Fibroblast of upper back skin (primary cell): ENCODE measurements around the gene RMND5A.

Experiments
- DNase-seq: peaks from one replicate; pipeline ENCODE4 v3.0.0-alpha.2; 2013

The RMND5A gene

DNA sequence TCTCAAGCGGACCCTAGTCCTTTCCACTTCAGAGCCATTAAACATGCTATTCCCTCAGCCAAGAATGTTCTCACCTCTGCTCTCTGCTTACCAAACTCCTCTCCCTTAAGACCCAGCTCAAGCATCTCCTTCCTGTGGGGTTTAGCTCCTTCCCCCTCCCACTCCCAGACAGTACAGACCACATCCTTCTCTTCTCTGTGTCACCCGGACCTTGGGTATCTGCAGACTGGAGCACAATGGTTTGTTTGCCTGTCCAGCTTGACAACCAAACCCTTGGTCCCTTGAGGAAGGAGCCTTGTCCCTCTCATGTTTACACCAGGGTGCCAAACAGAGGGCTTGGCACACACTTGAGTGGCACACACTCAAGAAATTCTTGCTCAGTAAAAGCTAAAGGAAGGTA lies 74.8 kb downstream of the RMND5A start:
- DNase-seq = no peak

DNA sequence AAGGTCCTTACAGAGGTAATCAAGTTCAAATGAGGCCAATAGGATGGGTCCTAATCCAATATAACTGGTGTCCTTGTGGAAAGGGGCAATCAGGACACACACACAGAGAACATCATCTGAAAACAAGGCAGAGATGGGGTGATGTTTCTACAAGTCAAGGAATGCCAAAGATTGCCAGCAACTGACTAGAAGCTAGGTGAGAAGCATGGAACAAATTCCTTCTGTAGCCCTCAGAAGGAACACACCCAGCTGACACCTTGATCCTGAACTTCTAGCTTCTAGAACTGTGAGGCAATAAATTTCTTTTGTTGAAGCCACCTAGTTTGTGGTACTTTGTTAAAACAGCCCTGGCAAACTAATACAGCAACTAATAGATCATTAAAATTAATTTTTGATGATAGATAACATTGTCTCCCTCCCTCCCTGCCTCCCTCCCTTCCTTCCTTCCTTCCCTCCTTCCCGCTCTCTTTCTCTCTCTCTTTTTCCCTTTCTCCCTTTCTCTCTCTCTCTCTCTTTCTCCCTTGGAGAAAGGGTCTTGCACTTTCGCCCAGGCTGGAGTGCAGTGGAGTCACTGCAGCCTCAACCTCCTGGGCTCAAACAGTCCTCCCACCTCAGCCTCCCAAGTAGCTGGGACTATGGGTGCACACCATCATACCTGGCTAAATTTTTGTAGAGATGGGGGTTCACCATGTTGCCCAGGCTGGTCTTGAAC lies 80.9 kb downstream of the RMND5A start:
- no peak for DNase-seq

DNA sequence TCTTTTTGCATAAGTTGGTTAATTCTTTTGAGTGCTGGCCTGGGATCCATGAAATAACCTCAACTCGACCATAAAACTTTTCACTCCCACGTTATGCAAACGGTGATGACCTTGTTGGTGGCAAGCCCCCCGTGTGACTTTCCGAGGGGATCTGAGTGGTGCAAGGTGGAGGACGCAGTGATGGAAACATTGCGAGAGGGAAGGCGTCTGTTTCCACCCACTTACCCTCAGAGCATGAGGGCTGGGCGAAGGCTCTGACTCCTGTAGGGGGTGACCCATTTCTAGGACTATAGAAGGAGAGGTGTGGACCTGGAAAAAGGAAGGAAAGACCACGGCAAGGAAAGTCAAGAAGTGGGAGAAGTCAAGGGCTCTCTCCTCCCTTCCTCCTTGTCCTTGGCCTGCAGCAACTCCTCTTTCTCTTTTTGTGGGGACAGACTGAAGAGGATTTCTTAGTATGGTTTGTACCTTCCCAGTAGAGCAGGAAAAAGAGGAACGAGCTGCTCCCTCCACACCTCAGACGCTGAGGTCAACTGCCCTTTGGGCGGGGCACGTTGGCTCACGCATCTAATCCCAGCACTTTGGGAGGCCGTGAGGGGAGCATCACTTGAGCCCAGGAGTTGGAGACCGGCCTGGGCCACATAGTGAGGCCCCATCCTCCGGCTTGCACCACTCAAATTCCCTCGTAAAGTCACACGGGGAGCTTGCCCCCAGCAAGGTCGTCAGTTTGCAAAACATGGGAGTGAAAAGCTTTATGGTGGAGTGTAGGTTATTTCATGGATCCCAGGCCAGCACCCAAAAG lies 86.2 kb downstream of the RMND5A start:
- no peak for DNase-seq

DNA sequence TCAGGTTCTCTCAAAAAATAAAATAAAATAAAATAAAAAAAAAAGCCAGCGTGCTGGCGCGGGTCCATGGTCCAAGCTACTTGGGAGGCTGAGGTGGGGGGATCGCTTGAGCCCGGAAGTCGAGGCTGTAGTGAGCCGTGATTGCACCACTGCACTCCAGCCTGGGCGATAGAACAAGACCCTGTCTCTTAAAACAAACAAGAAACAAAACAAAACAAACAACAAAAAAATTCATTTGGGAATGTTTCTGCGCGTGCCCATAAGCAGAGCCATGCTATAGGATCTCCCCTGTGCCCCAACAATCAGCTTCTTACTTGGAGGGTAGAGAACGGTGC lies 87.0 kb downstream of the RMND5A start:
- no peak for DNase-seq

DNA sequence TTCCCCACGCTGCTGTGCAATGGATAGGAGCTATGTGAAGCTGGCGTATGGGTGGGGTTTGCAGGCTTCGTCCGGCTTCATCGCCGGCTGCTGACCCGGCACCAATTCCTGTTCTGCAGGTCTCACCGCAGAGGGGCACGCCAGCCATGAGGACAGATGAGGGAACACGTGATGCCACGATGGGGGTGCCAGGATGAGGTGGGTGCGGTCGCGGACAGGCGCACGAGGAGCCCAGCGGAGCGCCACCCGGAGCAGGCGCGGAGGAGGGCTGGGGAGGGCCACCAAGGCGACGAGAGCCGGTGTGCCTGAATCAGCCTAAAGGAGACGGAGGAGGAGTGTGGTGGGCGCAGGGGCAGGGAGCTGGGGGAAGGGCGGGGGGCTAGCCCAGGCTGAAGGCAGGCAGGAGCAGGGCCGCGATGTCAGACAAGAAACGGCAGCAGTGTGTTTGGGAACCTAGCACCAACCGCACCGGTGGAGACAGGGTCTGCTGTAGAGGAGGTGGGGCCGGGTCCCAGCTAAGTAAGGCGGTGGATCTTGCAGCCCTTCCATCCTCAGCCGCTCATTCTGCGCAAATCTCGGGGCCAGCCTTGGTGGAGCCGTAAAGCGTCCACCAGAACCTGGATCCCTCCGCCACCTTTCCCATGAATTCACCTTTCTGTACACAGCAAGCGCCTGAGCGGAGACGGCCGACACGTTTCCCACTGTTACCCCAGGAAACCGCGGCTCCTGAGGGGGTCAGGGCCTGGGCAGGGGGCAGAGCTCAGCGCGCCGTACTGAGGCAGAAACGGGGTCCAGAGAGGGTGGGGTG lies 87.6 kb downstream of the RMND5A start:
- peak; percentile 13 for DNase-seq

DNA sequence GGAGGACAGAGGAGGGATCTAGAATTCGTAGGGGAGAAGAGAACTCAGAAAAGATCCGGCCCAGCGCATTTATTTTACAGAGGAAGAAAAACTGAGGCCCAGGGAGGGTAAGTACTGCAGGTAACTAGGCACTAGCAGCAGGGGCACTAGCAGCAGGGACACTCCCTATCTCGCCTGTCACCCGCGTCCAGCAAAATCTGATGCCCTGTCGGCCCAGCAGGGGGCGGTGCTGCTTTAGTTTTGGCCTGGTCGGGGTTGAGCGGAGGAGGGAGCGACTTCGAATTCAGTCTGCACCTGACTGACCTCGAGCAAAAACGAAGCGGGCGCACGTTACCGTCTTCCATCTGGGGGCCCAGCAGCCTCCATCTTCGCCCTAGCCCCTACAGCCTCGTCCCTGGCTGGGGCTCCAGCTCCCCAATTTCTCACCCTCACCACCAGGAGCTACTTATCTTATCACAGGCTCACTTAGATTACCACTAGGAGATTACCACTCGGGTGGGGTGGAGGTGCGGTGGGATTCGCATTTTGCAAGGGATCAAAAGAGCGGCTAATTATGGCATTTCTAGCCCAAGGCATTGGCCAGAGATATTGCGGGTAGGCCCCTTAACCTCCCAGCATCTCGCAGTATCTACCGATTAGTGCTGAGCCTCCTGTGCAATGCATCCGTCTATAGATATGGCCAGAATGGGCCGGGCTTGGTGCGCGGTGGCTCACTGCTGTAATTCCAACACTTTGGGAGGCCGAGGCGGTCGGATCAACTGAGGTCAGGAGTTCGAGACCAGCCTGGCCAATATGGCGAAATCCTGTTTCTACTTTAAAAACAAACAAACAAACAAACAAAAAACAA lies 88.4 kb downstream of the RMND5A start:
- peak; percentile 73 for DNase-seq

DNA sequence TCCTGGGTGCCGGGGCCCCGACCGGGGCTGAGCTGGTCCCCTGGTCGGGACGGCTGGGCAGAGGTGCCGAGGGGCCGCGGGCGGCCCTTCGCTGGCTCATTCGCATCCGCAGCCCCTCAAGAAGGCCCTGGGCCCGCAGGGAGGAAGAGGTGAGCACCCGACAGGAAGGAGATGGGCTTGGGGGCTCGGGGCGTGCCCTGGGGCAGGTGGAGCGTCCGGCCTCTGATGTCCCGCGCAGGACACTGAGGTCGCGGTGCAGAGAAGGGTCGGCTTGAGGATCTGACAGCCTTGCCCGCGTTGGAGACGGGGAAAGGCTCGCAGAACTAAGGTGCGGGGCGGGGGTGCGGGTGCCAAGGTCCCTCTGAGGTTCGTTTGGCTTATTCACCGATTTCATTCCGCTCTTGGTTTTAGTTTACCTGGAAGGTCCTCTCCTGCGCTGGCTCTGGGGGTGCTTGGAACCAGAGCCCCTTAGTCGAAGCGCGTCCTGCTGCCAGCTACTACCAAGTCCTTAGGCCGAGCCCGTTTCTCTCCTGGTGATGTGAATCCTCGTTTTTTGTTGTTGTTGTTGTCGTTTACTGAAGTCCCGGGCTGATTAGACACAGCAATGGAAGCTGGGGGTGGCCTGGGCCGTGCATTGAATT lies 89.5 kb downstream of the RMND5A start:
- DNase-seq = no peak

DNA sequence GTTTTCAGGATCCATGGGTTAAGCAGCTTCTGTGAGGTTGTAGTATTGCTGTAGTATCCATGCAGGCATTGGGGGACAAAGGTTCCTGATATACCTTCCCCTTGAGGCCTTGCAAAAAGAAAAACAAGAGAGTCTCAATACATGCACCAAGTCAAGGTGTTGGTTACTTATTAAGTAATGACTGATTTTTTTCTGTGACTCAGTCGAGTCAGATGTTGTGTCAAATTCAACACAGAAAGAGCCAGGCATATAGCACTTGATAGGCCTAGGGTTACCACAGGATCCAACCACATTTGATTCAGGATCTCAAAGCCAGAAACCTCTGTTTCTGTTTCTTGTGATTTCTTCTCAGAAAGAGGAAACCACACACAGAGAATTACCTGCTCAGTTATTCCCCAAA lies 95.5 kb downstream of the RMND5A start:
- no peak for DNase-seq

DNA sequence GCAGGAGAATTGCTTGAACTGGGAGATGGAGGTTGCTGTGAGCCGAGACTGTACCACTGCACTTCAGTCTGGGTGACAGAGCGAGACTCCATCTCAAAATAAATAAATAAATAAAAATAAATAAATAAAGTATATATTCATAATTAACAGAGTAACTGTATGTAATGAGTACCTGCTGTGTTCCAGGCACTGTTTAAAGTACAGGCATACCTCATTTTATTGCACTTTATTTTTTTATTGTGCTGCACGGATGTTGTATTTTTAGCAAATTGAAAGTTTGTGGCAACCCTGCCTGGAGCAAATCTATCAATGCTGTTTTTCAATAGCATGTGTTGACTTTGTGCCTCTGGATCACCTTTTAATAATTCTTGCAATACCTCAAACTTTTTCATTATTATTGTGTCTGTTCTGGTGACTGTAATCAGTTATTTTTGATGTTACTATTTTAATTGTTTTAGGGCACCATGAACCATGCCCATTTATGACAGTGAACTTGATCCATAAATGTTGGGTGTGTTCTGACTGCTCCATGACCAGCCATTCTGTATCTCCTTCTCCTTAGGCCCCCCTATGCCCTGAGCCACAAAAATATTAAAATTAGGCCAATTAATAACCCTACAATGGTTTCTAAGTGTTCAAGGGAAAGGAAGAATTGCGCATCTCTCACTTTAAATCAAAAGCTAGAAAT lies 98.2 kb downstream of the RMND5A start:
- no peak for DNase-seq

DNA sequence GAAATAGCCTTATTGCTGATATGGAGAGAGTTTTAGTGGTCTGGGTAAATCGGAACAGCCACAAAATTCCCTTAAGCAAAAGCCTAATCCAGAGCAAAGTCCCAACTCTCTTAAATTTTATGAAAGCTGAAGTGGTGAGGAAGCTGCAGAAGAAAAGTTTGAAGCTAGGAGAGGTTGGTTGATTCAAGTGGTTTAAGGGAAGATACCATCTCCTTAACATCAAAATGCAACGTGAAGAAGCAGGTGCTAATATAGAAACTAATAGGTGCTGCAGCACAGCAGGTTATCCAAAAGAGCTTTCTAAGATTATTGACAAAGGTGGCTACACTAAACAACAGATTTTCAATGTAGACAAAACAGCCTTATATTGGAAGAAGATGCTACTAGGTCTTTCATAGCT lies 98.9 kb downstream of the RMND5A start:
- no peak for DNase-seq

DNA sequence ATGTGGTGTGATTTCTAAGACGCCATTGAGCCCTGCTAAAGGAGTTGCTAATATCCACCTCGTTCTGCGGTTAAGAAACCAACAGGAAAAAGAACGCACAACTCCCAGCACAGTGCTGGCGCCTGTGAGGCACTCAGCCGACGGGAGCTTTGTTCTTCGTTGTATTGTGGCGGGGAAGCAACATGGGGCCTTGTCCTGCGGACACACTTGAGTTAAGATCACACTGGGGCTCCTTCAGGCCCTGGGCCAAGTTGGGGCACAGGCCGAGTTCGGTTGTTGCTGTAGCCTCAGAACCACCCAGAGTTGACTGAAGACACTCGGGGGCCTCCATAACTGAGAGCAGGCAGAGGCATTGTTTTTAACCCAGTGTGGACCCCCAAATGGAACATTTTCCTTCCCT lies 101.2 kb downstream of the RMND5A start:
- DNase-seq = no peak

DNA sequence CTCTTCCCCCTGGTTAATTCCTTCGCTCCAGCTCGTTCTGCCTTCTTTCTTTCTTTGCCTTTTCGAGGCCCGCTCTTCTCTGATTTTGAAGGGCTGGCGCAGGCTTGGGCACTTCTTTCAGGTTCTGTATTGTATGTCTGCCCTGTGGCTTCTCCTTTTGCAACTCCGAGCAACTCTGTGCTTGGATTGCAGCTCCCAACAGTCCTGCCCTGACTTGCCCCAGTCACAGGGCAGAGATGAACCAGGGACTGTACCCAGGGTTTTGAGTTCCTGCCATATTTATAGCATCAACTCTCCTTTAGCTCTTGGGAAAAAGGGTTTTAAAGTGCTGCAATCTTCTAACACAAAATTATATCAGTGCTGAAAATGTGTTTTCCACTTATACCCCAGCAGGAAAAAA lies 101.8 kb downstream of the RMND5A start:
- no peak for DNase-seq

DNA sequence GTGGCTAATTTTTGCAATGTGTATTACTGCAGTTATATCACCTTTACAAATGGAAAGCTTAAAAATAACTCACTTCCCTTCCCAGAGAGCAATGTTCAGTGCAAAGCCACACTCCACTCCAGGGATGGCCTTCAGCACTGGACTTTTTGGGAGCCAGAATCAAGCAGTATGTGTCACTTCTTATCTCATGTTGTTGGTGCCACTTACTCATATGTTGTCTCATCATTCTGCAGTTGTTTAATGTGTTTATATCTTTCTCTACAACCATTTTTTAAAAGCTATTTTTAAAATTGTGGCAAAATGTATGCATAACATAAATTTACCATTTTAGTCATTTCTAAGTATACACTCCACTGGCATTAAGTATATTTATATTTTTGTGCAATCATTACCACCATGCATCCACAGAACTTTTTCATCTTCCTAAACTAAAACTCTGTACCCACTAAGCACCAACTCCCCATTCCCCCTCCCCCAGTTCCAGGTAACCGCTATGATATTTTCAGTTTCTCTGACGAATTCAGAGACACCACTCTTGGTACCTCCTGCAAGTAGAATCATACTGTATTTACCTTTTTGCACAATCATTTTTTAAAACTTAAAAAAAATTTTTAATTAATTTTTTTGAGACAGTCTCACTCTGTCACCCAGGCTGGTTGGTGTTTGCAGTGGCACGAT lies 102.7 kb downstream of the RMND5A start:
- DNase-seq = no peak

DNA sequence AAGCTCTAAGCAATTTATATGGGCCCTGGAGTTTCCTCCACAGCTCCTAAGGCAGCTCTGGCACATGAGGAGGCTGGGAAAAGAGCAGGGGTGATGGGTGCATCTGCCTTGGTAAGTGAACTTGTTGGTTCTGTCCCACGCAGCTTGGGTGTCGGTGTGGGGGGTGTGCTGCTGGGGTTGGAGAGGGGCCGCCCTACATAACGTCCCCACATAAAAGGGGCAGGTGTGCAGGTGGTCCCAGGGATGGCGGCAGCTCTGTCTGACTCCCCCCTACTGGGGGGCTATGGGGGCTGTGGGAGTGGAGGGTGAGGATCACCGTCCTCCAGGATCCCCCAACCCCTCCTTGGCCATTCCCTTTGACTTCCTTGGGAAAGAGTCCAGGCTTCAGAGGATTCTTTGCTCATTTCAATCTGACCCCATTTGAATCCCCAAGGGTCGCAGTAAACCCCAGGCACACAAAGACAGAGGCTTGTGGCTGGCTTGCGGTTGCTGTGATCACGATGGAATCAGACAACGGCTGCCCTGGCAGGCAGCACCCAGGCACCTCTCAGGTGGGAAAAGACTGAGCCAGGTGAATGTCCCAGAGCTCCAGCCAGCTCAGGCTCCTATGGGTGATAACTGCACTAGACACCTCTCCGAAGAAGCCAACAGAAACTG lies 105.1 kb downstream of the RMND5A start:
- no peak for DNase-seq

DNA sequence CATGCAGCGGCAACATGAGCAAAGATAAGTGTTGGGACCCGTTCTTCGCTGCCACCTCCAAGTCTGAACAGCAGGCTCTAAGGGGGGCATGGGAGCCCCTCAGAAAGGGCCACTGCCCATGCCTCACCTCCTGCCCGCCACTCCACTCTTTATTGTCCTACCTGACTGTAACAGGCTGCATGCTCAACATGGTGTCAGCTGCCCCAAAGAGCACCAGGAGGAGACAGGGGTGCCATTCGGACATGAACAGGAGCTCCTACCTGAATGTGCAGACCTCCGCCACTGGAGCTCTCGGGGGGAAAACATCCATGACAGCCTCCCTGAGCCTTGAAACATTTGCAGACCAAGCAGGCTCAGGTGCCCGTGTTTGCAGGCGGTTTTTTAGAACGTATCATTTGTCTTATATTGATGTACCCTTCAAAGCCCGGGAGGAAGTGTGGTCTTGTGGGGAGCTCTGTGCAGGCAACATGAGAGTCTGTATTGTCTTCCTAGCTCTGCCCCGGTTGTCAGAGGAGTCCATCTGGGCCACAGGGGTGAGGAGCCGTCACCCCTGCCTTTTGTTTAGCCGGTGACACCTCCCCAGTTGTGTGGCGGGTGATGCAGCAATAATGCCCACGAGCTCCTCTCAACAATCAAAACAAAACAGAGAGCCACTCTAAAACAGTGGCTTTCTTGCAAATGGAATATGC lies 105.7 kb downstream of the RMND5A start:
- no peak for DNase-seq

DNA sequence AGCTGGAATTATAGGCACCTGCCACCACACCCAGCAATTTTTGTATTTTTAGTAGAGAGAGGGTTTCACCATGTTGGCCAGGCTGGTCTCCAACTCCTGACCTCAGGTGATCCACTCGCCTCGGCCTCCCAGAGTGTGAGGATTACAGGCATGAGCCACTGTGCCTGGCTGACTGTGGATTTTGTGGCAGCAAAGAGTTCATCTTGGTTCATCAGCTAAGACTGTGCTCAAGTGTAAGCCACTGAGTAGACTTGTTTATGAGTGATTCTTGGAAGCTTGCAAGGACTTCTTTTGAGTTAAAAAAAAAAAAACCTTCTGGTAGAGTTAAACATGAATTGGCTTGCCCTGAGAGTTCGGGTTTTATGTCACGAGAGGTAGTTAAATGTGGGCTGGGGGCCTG lies 106.9 kb downstream of the RMND5A start:
- no peak for DNase-seq
